HepG2 (cell line): Measurements from ENCODE around the gene TSPAN17. TPM values are rescaled to one million over a fixed set of nuclear protein-coding genes. Genes with fewer than 3 reads are reported as not detected.

Source experiments
- ARNT ChIP-seq: fragments of 450-650 bp; IDR thresholded peaks from 2 replicates; pipeline ENCODE4 v1.6.1; 2017
- ATF5 ChIP-seq: sonication (generic); formaldehyde crosslinking; IDR thresholded peaks from 2 replicates; pipeline ENCODE4 v1.4.0; 2020; ENCODE audit warnings: mild to moderate bottlenecking, low read depth, missing genetic modification reagents
- FOXO4 ChIP-seq: sonication (generic); formaldehyde crosslinking; conservative IDR thresholded peaks from 2 replicates; pipeline ENCODE4 v1.8.1; 2023; ENCODE audit warnings: missing genetic modification reagents
- GABPA ChIP-seq, 2 experiments: IDR thresholded peaks; 2 replicates each; pipeline ENCODE4 v1.6.1; 2011 to 2016; ENCODE audit warnings: low read depth in 2 of 2, low read length in 1 of 2, missing biosample characterization in 1 of 2, missing genetic modification characterization in 1 of 2
- HIVEP1 ChIP-seq: sonication (generic); formaldehyde crosslinking; IDR thresholded peaks from 2 replicates; pipeline ENCODE4 v1.4.0; 2020; ENCODE audit warnings: mild to moderate bottlenecking, missing genetic modification reagents
- HMG20A ChIP-seq: IDR thresholded peaks from 2 replicates; pipeline ENCODE4 v1.6.1; 2016; ENCODE audit warnings: borderline replicate concordance
- IKZF5 ChIP-seq: IDR thresholded peaks from 2 replicates; pipeline ENCODE4 v1.6.1; 2018; ENCODE audit warnings: missing genetic modification reagents, mild to moderate bottlenecking, missing compliant biosample characterization
- NR2C2 ChIP-seq: sonication (generic); formaldehyde crosslinking; IDR thresholded peaks from 2 replicates; pipeline ENCODE4 v1.4.0; 2020; ENCODE audit warnings: missing genetic modification reagents, mild to moderate bottlenecking, moderate library complexity, borderline replicate concordance
- PHB2 ChIP-seq: fragments of 450-650 bp; IDR thresholded peaks from 2 replicates; pipeline ENCODE4 v1.6.1; 2018; ENCODE audit not compliant: partially characterized antibody
- RAD21 ChIP-seq: fragments of 450-650 bp; formaldehyde crosslinking; IDR thresholded peaks from 2 replicates; pipeline ENCODE4 v1.5.0; 2020; ENCODE audit warnings: mild to moderate bottlenecking
- TEAD3 ChIP-seq: optimal IDR thresholded peaks from 2 replicates; pipeline ENCODE3; 2016; ENCODE audit warnings: borderline replicate concordance
- THRA ChIP-seq: sonication (generic); formaldehyde crosslinking; IDR thresholded peaks from 2 replicates; pipeline ENCODE4 v1.4.0; 2020; ENCODE audit warnings: missing genetic modification reagents, borderline replicate concordance
- ZFP91 ChIP-seq: sonication (generic); formaldehyde crosslinking; IDR thresholded peaks from 2 replicates; pipeline ENCODE4 v1.9.0; 2022; ENCODE audit warnings: missing genetic modification reagents, mild to moderate bottlenecking, borderline replicate concordance
- ZNF30 ChIP-seq: sonication (generic); formaldehyde crosslinking; IDR thresholded peaks from 2 replicates; pipeline ENCODE4 v1.5.0; 2020; ENCODE audit warnings: mild to moderate bottlenecking, missing genetic modification reagents
- ZNF496 ChIP-seq: sonication (generic); formaldehyde crosslinking; IDR thresholded peaks from 2 replicates; pipeline ENCODE4 v1.8.1; 2023; ENCODE audit warnings: mild to moderate bottlenecking, moderate library complexity, missing genetic modification reagents; ENCODE audit not compliant: insufficient replicate concordance
- ZNF766 ChIP-seq: sonication (generic); formaldehyde crosslinking; IDR thresholded peaks from 2 replicates; pipeline ENCODE4 v1.5.0; 2020; ENCODE audit warnings: missing genetic modification reagents, borderline replicate concordance
- ZNF839 ChIP-seq: sonication (generic); formaldehyde crosslinking; IDR thresholded peaks from 2 replicates; pipeline ENCODE4 v1.4.0; 2020; ENCODE audit warnings: missing genetic modification reagents, mild to moderate bottlenecking, borderline replicate concordance
- ZSCAN21 ChIP-seq: sonication (generic); formaldehyde crosslinking; IDR thresholded peaks from 2 replicates; pipeline ENCODE4 v1.8.0; 2022; ENCODE audit warnings: mild to moderate bottlenecking, missing genetic modification reagents, moderate library complexity, borderline replicate concordance
- polyA plus RNA-seq, 8 experiments: library from polyadenylated mRNA; depleted of rRNA in 3 of 8; stranded (reverse) in 7 of 8; unstranded in 1 of 8; fragments of >200 nt; fragmentation: Illumina TruSeq in 4 of 8; extraction: Trizol in 4 of 8; gene quantifications; 2 replicates each; pipeline versions ENCODE4 v1.2.1 to v1.2.3, GENCODE V29; 2011 to 2016; ENCODE audit warnings: low read depth in 4 of 8, missing spikeins in 1 of 8, mixed read lengths in 1 of 8; ENCODE audit not compliant: insufficient read depth in 1 of 8
- total RNA-seq, 5 experiments: library from RNA; depleted of rRNA; stranded (reverse); fragments of >200 nt; fragmentation: Illumina TruSeq; extraction: Trizol; gene quantifications; 2 replicates each; pipeline ENCODE4 v1.2.3, GENCODE V29; 2016; ENCODE audit warnings: low read depth in 1 of 5

TSPAN17 gene
- total and polyA plus RNA-seq, 2 of the 13 experiments (the other 11 are each of a cell fraction or from before 2014, with no cell fraction given), result 11.5 to 15.0 TPM

GRCh38 chr5:176611435-176611834 is 35.8 kb upstream of the TSPAN17 start (continued):
- TF ChIP-seq IKZF5 (CRISPR knock-in tag), result peak; percentile 64; the same call in 1 of the 2 replicates
- no peak for TF ChIP-seq FOXO4 (CRISPR knock-in tag)
- TF ChIP-seq ATF5, result no peak
- no peak for TF ChIP-seq NR2C2 (CRISPR knock-in tag)
- no peak for TF ChIP-seq ARNT
- no peak for TF ChIP-seq HMG20A
- peak; percentile 77; the same call in 1 of the 2 replicates for TF ChIP-seq THRA (CRISPR knock-in tag)
- no peak for TF ChIP-seq PHB2
- peak; percentile 68; the same call in 1 of the 2 replicates for TF ChIP-seq ZSCAN21 (CRISPR knock-in tag)
- TF ChIP-seq GABPA (IDR thresholded peaks at IDR 0.05; ENCODE audit: low read depth, low read length), result peak; percentile 31; the same call in 1 of the 2 replicates
- TF ChIP-seq GABPA (CRISPR knock-in tag; IDR thresholded peaks at IDR 0.05; ENCODE audit: low read depth), result peak; percentile 82
- TF ChIP-seq TEAD3 (CRISPR knock-in tag), result no peak
- no peak for TF ChIP-seq ZNF30
- TF ChIP-seq ZNF766, result no peak
- TF ChIP-seq ZFP91 (CRISPR knock-in tag), result no peak
- TF ChIP-seq ZNF839 (CRISPR knock-in tag), result no peak
- no peak for TF ChIP-seq ZNF496
- TF ChIP-seq RAD21 (CRISPR knock-in tag), result no peak
- TF ChIP-seq HIVEP1 (CRISPR knock-in tag), result no peak
